Endothelial cell of umbilical vein (primary cell): Measurements from ENCODE around the gene GADD45G. TPM values are rescaled to one million over a fixed set of nuclear protein-coding genes. Genes with fewer than 3 reads are reported as not detected.

Source experiments
- BruUV-seq: library from RNA; stranded (reverse); fragments of 400-500 nt; replicated peaks from 2 replicates; lab custom pipeline; 2021; lab: Mats Ljungman, UMichigan
- CTCF ChIA-PET: fragments of 300-600, 350-600 bp; sonication (Branson Sonifier 250); formaldehyde crosslinking; loops from one replicate; lab custom pipeline; 2021; ENCODE audit warnings: antibody characterized with exemption, inconsistent platforms; lab: Charles Lee
- POLR2A ChIA-PET: fragments of 300-600, 350-600 bp; sonication (Branson Sonifier 250); formaldehyde crosslinking; loops from one replicate; lab custom pipeline; 2021; ENCODE audit warnings: antibody characterized with exemption, inconsistent platforms; lab: Charles Lee
- DNase-seq: peaks from one replicate; pipeline ENCODE4 v3.0.0-alpha.2; 2011; ENCODE audit warnings: low read depth, low spot score
- FAIRE-seq: peaks from 2 replicates; lab custom pipeline; 2011; peaks lifted over from hg19 to GRCh38; lab: Jason Lieb, UNC
- H2AFZ ChIP-seq: 2 replicates; pipeline ENCODE4 v1.6.0; 2012; ENCODE audit warnings: low read depth, low read length, control low read depth, inconsistent platforms
- H3K27ac ChIP-seq: 2 replicates; pipeline ENCODE4 v1.5.1; 2011; ENCODE audit warnings: low read depth, mild to moderate bottlenecking, control low read depth, low read length, moderate library complexity; ENCODE audit not compliant: insufficient read depth
- H3K27me3 ChIP-seq, 2 experiments: 2 replicates each; pipeline versions ENCODE4 v1.6.0 to v1.6.1; 2011; ENCODE audit warnings: low read length in 2 of 2, mixed read lengths in 1 of 2; ENCODE audit not compliant: control insufficient read depth in 2 of 2, insufficient read depth in 2 of 2
- H3K36me3 ChIP-seq, 2 experiments: 2 replicates in 1 of 2; 3 replicates in 1 of 2; pipeline ENCODE4 v1.5.1; 2011; ENCODE audit warnings: low read length in 2 of 2, mild to moderate bottlenecking in 1 of 2, moderate library complexity in 1 of 2; ENCODE audit not compliant: control insufficient read depth in 2 of 2, insufficient read depth in 2 of 2; ENCODE audit errors: extremely low read depth in 1 of 2
- H3K4me1 ChIP-seq: 3 replicates; pipeline ENCODE4 v1.5.1; 2011; ENCODE audit warnings: mild to moderate bottlenecking, low read length; ENCODE audit not compliant: control insufficient read depth, insufficient read depth; ENCODE audit errors: extremely low read depth
- H3K4me2 ChIP-seq: 2 replicates; pipeline ENCODE4 v1.6.1; 2011; ENCODE audit warnings: low read length, control low read depth, mixed read lengths; ENCODE audit not compliant: insufficient read depth
- H3K4me3 ChIP-seq, 3 experiments: fragments of 200-600 bp in 1 of 3; sonication (generic), shearing (Covaris generic) in 1 of 3; replicated peaks in 1 of 3; 2 replicates each; pipeline ENCODE4 v1.5.1; 2011 to 2016; ENCODE audit warnings: control low read depth in 3 of 3, low read length in 3 of 3, mild to moderate bottlenecking in 2 of 3, inconsistent platforms in 1 of 3, low read depth in 1 of 3, moderate library complexity in 1 of 3; ENCODE audit not compliant: insufficient read depth in 1 of 3
- H3K79me2 ChIP-seq: 2 replicates; pipeline ENCODE4 v1.6.0; 2012; ENCODE audit warnings: low read length, inconsistent platforms; ENCODE audit not compliant: control insufficient read depth, insufficient read depth
- H3K9ac ChIP-seq: replicated peaks from 2 replicates; pipeline ENCODE3; 2011; ENCODE audit warnings: low read length, control low read depth; ENCODE audit not compliant: insufficient read depth; ENCODE audit errors: extremely low read depth
- H3K9me1 ChIP-seq: replicated peaks from 3 replicates; pipeline ENCODE4 v1.6.0; 2011; ENCODE audit warnings: mild to moderate bottlenecking, low read length; ENCODE audit not compliant: control insufficient read depth, insufficient read depth; ENCODE audit errors: extremely low read depth
- H3K9me3 ChIP-seq: replicated peaks from 2 replicates; pipeline ENCODE4 v1.5.1; 2012; ENCODE audit warnings: low read length, inconsistent platforms; ENCODE audit not compliant: control insufficient read depth, insufficient read depth
- H4K20me1 ChIP-seq: replicated peaks from 2 replicates; pipeline ENCODE3; 2011; ENCODE audit warnings: mild to moderate bottlenecking, low read length; ENCODE audit not compliant: control insufficient read depth, insufficient read depth; ENCODE audit errors: extremely low read depth
- CTCF ChIP-seq, 2 donors: IDR thresholded peaks; 1 replicate in 1 of 2; 2 replicates in 1 of 2; pipeline ENCODE4 v1.5.1; 2011; ENCODE audit warnings: low read length in 2 of 2, mild to moderate bottlenecking in 2 of 2, moderate library complexity in 2 of 2, control low read depth in 1 of 2, inconsistent platforms in 1 of 2, low read depth in 1 of 2; ENCODE audit not compliant: insufficient read depth in 1 of 2; ENCODE audit errors: extremely low read depth in 1 of 2
- FOS ChIP-seq: IDR thresholded peaks from 2 replicates; pipeline ENCODE4 v1.6.1; 2011; ENCODE audit warnings: mild to moderate bottlenecking, low read length, moderate library complexity, borderline replicate concordance; ENCODE audit not compliant: insufficient read depth
- dilution Hi-C: fragments of 300-500 bp; cut with MboI; formaldehyde crosslinking; loops from one replicate; pipeline ENCODE4 v1.15.0; 2019; ENCODE audit warnings: low sequenced_read_pairs; ENCODE audit not compliant: extremely low pct_ligation_motif_present
- intact Hi-C: fragments of 100-400 bp; cut with micrococcal nuclease; formaldehyde crosslinking; loops from one replicate; pipeline ENCODE4 v1.10.0; 2022
- polyA plus RNA-seq, 4 experiments: library from polyadenylated mRNA; depleted of rRNA in 3 of 4; stranded (reverse) in 3 of 4; unstranded in 1 of 4; fragments of >200 nt; gene quantifications; 2 replicates each; pipeline versions ENCODE4 v1.2.1 to v1.2.3, GENCODE V29; 2011 to 2012; ENCODE audit warnings: missing spikeins in 1 of 4
- total RNA-seq: library from RNA; stranded (reverse); gene quantifications from 2 replicates; pipeline ENCODE4 v1.2.3, GENCODE V29; 2021

Gene GADD45G
- total and polyA plus RNA-seq, 2 donors (not counting 3 experiments of a cell fraction or from before 2014, with no cell fraction given), result 0.44 to 0.64 TPM

DNA sequence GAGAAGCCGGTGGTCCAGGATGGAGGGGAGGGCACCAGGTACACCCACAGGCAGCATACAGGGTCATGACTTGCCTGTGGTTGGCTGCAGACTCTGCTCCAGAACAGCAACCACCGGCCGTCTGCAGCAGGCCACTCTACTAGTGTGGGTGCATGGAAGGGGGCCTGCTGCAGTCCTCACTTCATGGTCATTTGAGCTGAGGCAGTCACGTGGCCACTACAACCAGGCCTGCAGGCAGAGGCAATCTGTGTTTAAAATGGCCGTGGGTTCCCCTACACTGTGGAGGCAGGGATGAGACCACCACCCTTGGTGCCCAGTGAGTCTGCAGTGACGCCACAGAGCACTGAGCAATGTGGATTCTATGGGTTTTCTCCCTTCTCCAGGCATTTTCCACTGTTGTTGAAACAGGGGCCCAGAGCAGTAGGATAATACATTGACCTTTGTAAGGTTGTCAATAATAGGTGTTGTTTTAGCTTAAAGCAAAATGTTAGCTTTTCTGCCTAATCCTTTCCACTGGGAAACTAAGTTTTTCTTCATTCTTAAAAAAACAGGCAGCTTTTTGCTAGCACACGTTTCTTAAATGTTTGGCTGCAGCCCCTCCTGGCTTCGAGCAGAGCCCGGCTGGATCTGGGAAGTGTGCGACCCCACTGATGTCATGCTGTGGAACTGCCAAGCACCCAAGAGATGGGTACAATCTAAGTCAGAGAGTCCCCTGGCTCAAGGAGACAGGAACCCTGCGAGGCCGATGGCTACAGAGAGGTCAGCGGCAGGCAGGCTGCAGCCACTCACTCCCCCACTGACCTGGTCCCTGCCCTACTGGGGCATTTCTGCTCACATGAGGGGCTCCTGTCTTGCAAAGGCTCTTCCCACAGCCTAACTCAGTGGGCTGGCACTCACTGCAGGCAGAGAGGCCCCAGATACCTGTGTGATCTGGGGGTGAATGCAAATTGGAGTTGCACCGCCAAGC is 21.2 kb downstream of the GADD45G start:
- dilution Hi-C loops, result no loop called here
- POLR2A ChIA-PET, result no interaction called here

More for the DNA sequence above, 21.2 kb downstream of the GADD45G start:
- BruUV-seq, result no TSS peak
- DNase-seq (no peak), FAIRE-seq (no peak)
- no peaks in the 10 kb centered on the region for H4K20me1 ChIP-seq
- no peaks in the 10 kb centered on the region for H3K9me1 ChIP-seq
- H3K9me3 ChIP-seq, result no peaks in the 10 kb centered on the region
- H3K79me2 ChIP-seq, result no peaks in the 10 kb centered on the region
- no peak overlapping the region for H3K4me3 ChIP-seq
- CTCF ChIA-PET, result interaction anchor here (0.8 to 1.0 kb wide), 3 partner anchors 16 to 28 kb away, joined by 3 to 4 read pairs (median 3); no protein-coding TSS in a partner anchor
- intact Hi-C loops, result no loop called here
- H3K4me1 ChIP-seq, result no peaks in the 10 kb centered on the region
- no peak overlapping the region for H2AFZ ChIP-seq
- H3K4me2 ChIP-seq, result no peak overlapping the region
- no peaks in the 10 kb centered on the region for H3K36me3 ChIP-seq
- H3K27me3 ChIP-seq, result no peaks in the 10 kb centered on the region
- no peak overlapping the region for H3K9ac ChIP-seq
- TF ChIP-seq FOS (no peak), CTCF (IDR thresholded peaks at IDR 0.05; ENCODE audit: extremely low read depth in 1 of 2, insufficient read depth in 1 of 2, low read depth in 1 of 2, low read length in 2 of 2) (no peak)
- H3K27ac ChIP-seq, result no peak overlapping the region
